Activated T-cell treated with anti-CD3 and anti-CD28 coated beads for 4 hours (primary cell): ENCODE data around the gene SMOC2.

Source experiments
- DNase-seq: peaks from one replicate; pipeline ENCODE4 v3.0.0-alpha.2; 2020

The SMOC2 gene

GRCh38 chr6:168415993-168416530 lies 24.9 kb upstream of the SMOC2 start:
- no peak for DNase-seq

GRCh38 chr6:168416531-168416930 lies 24.5 kb upstream of the SMOC2 start:
- DNase-seq, result no peak

GRCh38 chr6:168417191-168417590 lies 23.8 kb upstream of the SMOC2 start:
- DNase-seq, result no peak

- DNase-seq, result no peak
Observed at GRCh38 chr6:168417679-168418557, 23.1 kb upstream of the SMOC2 start.

GRCh38 chr6:168418711-168419121 lies 22.3 kb upstream of the SMOC2 start:
- no peak for DNase-seq

- no peak for DNase-seq
Observed at GRCh38 chr6:168419569-168419968, 21.4 kb upstream of the SMOC2 start.

- no peak for DNase-seq
Observed at GRCh38 chr6:168420084-168420483, 20.9 kb upstream of the SMOC2 start.

GRCh38 chr6:168420706-168421105 lies 20.3 kb upstream of the SMOC2 start:
- DNase-seq, result no peak

GRCh38 chr6:168427184-168427583 lies 13.8 kb upstream of the SMOC2 start:
- DNase-seq, result no peak

GRCh38 chr6:168428052-168428826 lies 12.7 kb upstream of the SMOC2 start:
- DNase-seq, result no peak

- no peak for DNase-seq
Observed at GRCh38 chr6:168428863-168429262, 12.1 kb upstream of the SMOC2 start.

GRCh38 chr6:168432196-168432595 lies 8.8 kb upstream of the SMOC2 start:
- DNase-seq, result no peak

- DNase-seq, result no peak
Observed at GRCh38 chr6:168433898-168434297, 7.1 kb upstream of the SMOC2 start.

GRCh38 chr6:168434505-168434904 lies 6.5 kb upstream of the SMOC2 start:
- no peak for DNase-seq

- no peak for DNase-seq
Observed at GRCh38 chr6:168437751-168438150, 3.2 kb upstream of the SMOC2 start.

GRCh38 chr6:168438783-168439520 lies 2.0 kb upstream of the SMOC2 start:
- no peak for DNase-seq

GRCh38 chr6:168439794-168440450 lies 1.1 kb upstream of the SMOC2 start:
- DNase-seq, result no peak

- DNase-seq, result no peak
Observed at GRCh38 chr6:168441434-168442391, 729 bp downstream of the SMOC2 start.

- DNase-seq, result no peak
Observed at GRCh38 chr6:168442646-168443045, 1.7 kb downstream of the SMOC2 start.

GRCh38 chr6:168447282-168447681 lies 6.3 kb downstream of the SMOC2 start:
- DNase-seq, result no peak

- no peak for DNase-seq
Observed at GRCh38 chr6:168447700-168448099, 6.7 kb downstream of the SMOC2 start.
